Left lung (tissue), 10 donors: Measurements from ENCODE around the gene DNAJB2. TPM values are rescaled to one million over a fixed set of nuclear protein-coding genes. Genes with fewer than 3 reads are reported as not detected.
A peak's percentile ranks its signal among the peaks of the same experiment; 100 is the strongest.

Source experiments
- ATAC-seq: fragments of 200-7000 bp; cut with Tn5 transposase; one replicate; pipeline ENCODE4 v1.9.1; 2020; ENCODE audit warnings: moderate library complexity
- DNase-seq, 4 donors: peaks; one replicate each; pipeline ENCODE4 v3.0.0-alpha.2; 2013 to 2020
- H3K27ac ChIP-seq, 2 donors: fragments of 200-600 bp; sonication (generic) in 1 of 2; one replicate each; pipeline versions ENCODE4 v1.5.0 to v1.8.0; 2020 to 2021
- H3K27me3 ChIP-seq, 2 donors: fragments of 200-600 bp; sonication (generic) in 1 of 2; one replicate each; pipeline versions ENCODE4 v1.5.0 to v1.8.0; 2020 to 2021
- H3K36me3 ChIP-seq, 2 donors: fragments of 200-600 bp; sonication (generic) in 1 of 2; one replicate each; pipeline versions ENCODE4 v1.5.0 to v1.8.0; 2020 to 2021
- H3K4me1 ChIP-seq, 2 donors: fragments of 200-600 bp; one replicate each; pipeline ENCODE4 v1.8.0; 2021
- H3K4me3 ChIP-seq, 2 donors: fragments of 200-600 bp; sonication (generic) in 1 of 2; one replicate each; pipeline versions ENCODE4 v1.5.0 to v1.8.0; 2020 to 2021; ENCODE audit warnings: mild to moderate bottlenecking in 1 of 2
- H3K9me3 ChIP-seq, 2 donors: fragments of 200-600 bp; sonication (generic) in 1 of 2; one replicate each; pipeline versions ENCODE4 v1.5.0 to v1.8.0; 2020 to 2021
- CTCF ChIP-seq, 2 donors: fragments of 200-600 bp; sonication (generic) in 1 of 2; IDR thresholded peaks; one replicate each; pipeline versions ENCODE4 v1.5.0 to v1.8.0; 2021; ENCODE audit warnings: antibody characterized with exemption in 2 of 2
- intact Hi-C, 2 donors: fragments of 100-400 bp; cut with DNase I; formaldehyde crosslinking; loops; one replicate each; pipeline versions ENCODE4 v1.11.2 to v1.14.2; 2022
- polyA plus RNA-seq, 6 donors: library from polyadenylated mRNA; unstranded; fragments of 120-200 nt; gene quantifications; one replicate each; pipeline ENCODE4 v1.2.1, GENCODE V29; 2013; ENCODE audit not compliant: insufficient read length in 6 of 6
- total RNA-seq, 2 donors: library from RNA; stranded (reverse); fragmentation: NEBNext Ultra II Directional; extraction: Animal tissue kit (Norgen Biotek cat#: 25700); gene quantifications; one replicate each; pipeline ENCODE4 v1.2.1, GENCODE V29; 2021
- donor health status: DM: no; HTN: yes; CAD: no.
- donor health status: DM: no; HTN: no; CAD: no.

DNAJB2 gene
- total and polyA plus RNA-seq, 8 donors, result 54.2 to 97.4 (median 63.7) TPM

GRCh38 chr2:219298759-219299371 lies 19.7 kb downstream of the DNAJB2 start:
- Histone ChIP-seq H3K4me1 (peaks cover 0 to 18% of the 10 kb centered on the region in 2 donors), H3K4me3 (no peak overlapping the region)
- intact Hi-C loops, result loop anchor here (5.0 to 10.0 kb wide), 2 partner anchors 127 to 134 kb away; partner anchors contain the start of genes NHEJ1 (in 1 of the 2) and SLC23A3 (in 1 of the 2)

GRCh38 chr2:219299372-219299760 lies 20.2 kb downstream of the DNAJB2 start:
- Histone ChIP-seq H3K36me3 (no peaks in the 10 kb centered on the region), H3K9me3 (no peaks in the 10 kb centered on the region), H3K27ac (no peak overlapping the region), H3K4me3 (no peak overlapping the region), H3K27me3 (peaks cover 0 to 64% of the 10 kb centered on the region in 2 donors), H3K4me1 (peaks cover 0 to 13% of the 10 kb centered on the region in 2 donors)
- peak in 1 of 4 donors; percentile 42 for DNase-seq
- intact Hi-C loops, result loop anchor here (5.0 to 10.0 kb wide), 2 partner anchors 127 to 135 kb away; partner anchors contain the start of genes NHEJ1 (in 1 of the 2) and SLC23A3 (in 1 of the 2)
- no peak for TF ChIP-seq CTCF (IDR thresholded peaks at IDR 0.05)
- no peak for ATAC-seq

More at GRCh38 chr2:219298759-219299371, 19.7 kb downstream of the DNAJB2 start:
- TF ChIP-seq CTCF (IDR thresholded peaks at IDR 0.05), result peak; percentile 99 to 100
- Histone ChIP-seq H3K9me3 (no peaks in the 10 kb centered on the region), H3K27me3 (peaks cover 0 to 65% of the 10 kb centered on the region in 2 donors), H3K27ac (no peak overlapping the region), H3K36me3 (no peaks in the 10 kb centered on the region)
- ATAC-seq (peak; percentile 84), DNase-seq (peak; percentile 68 to 93 (median 85))

- no peak overlapping the region for H3K4me3 ChIP-seq
- DNase-seq, result peak in 1 of 4 donors; percentile 41
- no peak for TF ChIP-seq CTCF (IDR thresholded peaks at IDR 0.05)
- H3K27ac ChIP-seq, result no peak overlapping the region
- H3K36me3 ChIP-seq, result no peaks in the 10 kb centered on the region
- no peak for ATAC-seq
- H3K4me1 ChIP-seq, result peaks cover 0 to 9% of the 10 kb centered on the region in 2 donors
- no peaks in the 10 kb centered on the region for H3K9me3 ChIP-seq
- H3K27me3 ChIP-seq, result peaks cover 0 to 64% of the 10 kb centered on the region in 2 donors
- intact Hi-C loops, result loop anchor here in 1 of 2 donors (10.0 kb wide), 1 partner anchor 245 kb away; no protein-coding TSS in a partner anchor
Measured at GRCh38 chr2:219300022-219300421, 20.9 kb downstream of the DNAJB2 start.

GRCh38 chr2:219302412-219302968 lies 23.3 kb downstream of the DNAJB2 start:
- H3K4me1 ChIP-seq, result peaks cover 0 to 5% of the 10 kb centered on the region in 2 donors
- no peaks in the 10 kb centered on the region for H3K36me3 ChIP-seq
- peaks cover 0 to 82% of the 10 kb centered on the region in 2 donors for H3K27me3 ChIP-seq
- no peaks in the 10 kb centered on the region for H3K9me3 ChIP-seq
- intact Hi-C loops, result loop anchor here in 1 of 2 donors (10.0 kb wide), 1 partner anchor 248 kb away; no protein-coding TSS in a partner anchor
- no peak overlapping the region for H3K27ac ChIP-seq
- no peak overlapping the region for H3K4me3 ChIP-seq
- peak in 1 of 4 donors; percentile 62 for DNase-seq
- no peak for TF ChIP-seq CTCF (IDR thresholded peaks at IDR 0.05)
- ATAC-seq, result no peak

- ATAC-seq (no peak), DNase-seq (no peak)
- Histone ChIP-seq H3K4me1 (no peaks in the 10 kb centered on the region), H3K4me3 (no peak overlapping the region), H3K27me3 (peaks cover 9 to 88% of the 10 kb centered on the region in 2 donors), H3K36me3 (no peaks in the 10 kb centered on the region), H3K9me3 (no peaks in the 10 kb centered on the region), H3K27ac (no peak overlapping the region)
- no peak for TF ChIP-seq CTCF (IDR thresholded peaks at IDR 0.05)
- intact Hi-C loops, result loop anchor here in 1 of 2 donors (10.0 kb wide), 1 partner anchor 249 kb away; no protein-coding TSS in a partner anchor
Measured at GRCh38 chr2:219304223-219304622, 25.1 kb downstream of the DNAJB2 start.
